Liver (tissue), 9 donors: ENCODE results near the gene IQCK. TPM values are rescaled to one million over a fixed set of nuclear protein-coding genes. Genes with fewer than 3 reads are reported as not detected.

Source experiments
- DNase-seq: peaks from one replicate; pipeline ENCODE4 v3.0.0-alpha.2; 2017; ENCODE audit warnings: low spot score
- H3K27ac ChIP-seq, 2 donors: one replicate each; pipeline ENCODE4 v1.7.0; 2013; ENCODE audit warnings: inconsistent platforms in 2 of 2, low read length in 2 of 2, control low read depth in 1 of 2, low read depth in 1 of 2, mild to moderate bottlenecking in 1 of 2
- H3K27me3 ChIP-seq, 4 donors: one replicate each; pipeline versions ENCODE4 v1.6.1 to v1.7.0; 2013; ENCODE audit warnings: low read length in 3 of 4, inconsistent platforms in 1 of 4, mild to moderate bottlenecking in 1 of 4, moderate library complexity in 1 of 4; ENCODE audit not compliant: control insufficient read depth in 4 of 4, insufficient read depth in 4 of 4
- H3K36me3 ChIP-seq, 4 donors: one replicate each; pipeline versions ENCODE4 v1.6.1 to v1.7.0; 2013; ENCODE audit warnings: low read length in 3 of 4, mild to moderate bottlenecking in 3 of 4, low read depth in 1 of 4, moderate library complexity in 1 of 4; ENCODE audit not compliant: control insufficient read depth in 4 of 4, insufficient read depth in 3 of 4
- H3K4me1 ChIP-seq, 4 donors: one replicate each; pipeline versions ENCODE4 v1.6.1 to v1.7.0; 2013; ENCODE audit warnings: low read length in 3 of 4, mild to moderate bottlenecking in 3 of 4, moderate library complexity in 1 of 4; ENCODE audit not compliant: control insufficient read depth in 4 of 4, insufficient read depth in 4 of 4
- H3K4me3 ChIP-seq, 3 donors: one replicate each; pipeline versions ENCODE4 v1.6.1 to v1.7.0; 2013; ENCODE audit warnings: low read length in 3 of 3, control low read depth in 1 of 3, low read depth in 1 of 3, mild to moderate bottlenecking in 1 of 3
- H3K9ac ChIP-seq, 2 donors: one replicate each; pipeline ENCODE4 v1.7.0; 2013; ENCODE audit warnings: low read length in 2 of 2, mild to moderate bottlenecking in 2 of 2, moderate library complexity in 2 of 2, control low read depth in 1 of 2, low read depth in 1 of 2
- H3K9me3 ChIP-seq, 4 donors: one replicate each; pipeline versions ENCODE4 v1.6.1 to v1.7.0; 2013; ENCODE audit warnings: low read length in 3 of 4; ENCODE audit not compliant: control insufficient read depth in 4 of 4
- EGR1 ChIP-seq, 2 donors: IDR thresholded peaks; 2 replicates each; pipeline ENCODE4 v1.6.1; 2016 to 2018; ENCODE audit warnings: antibody characterized with exemption in 2 of 2, low read depth in 2 of 2
- FOXA1 ChIP-seq: IDR thresholded peaks from 2 replicates; pipeline ENCODE4 v1.6.1; 2016; ENCODE audit warnings: antibody characterized with exemption
- FOXA2 ChIP-seq: IDR thresholded peaks from 2 replicates; pipeline ENCODE4 v1.6.1; 2016; ENCODE audit warnings: antibody characterized with exemption
- GABPA ChIP-seq, 2 donors: IDR thresholded peaks in 1 of 2; conservative IDR thresholded peaks in 1 of 2; 2 replicates each; pipeline ENCODE4 v1.6.1; 2016; ENCODE audit warnings: antibody characterized with exemption in 2 of 2, mild to moderate bottlenecking in 1 of 2, moderate library complexity in 1 of 2
- HNF4A ChIP-seq, 2 donors: conservative IDR thresholded peaks; 2 replicates each; pipeline ENCODE4 v1.6.1; 2016; ENCODE audit warnings: antibody characterized with exemption in 2 of 2, mild to moderate bottlenecking in 2 of 2
- HNF4G ChIP-seq: IDR thresholded peaks from 2 replicates; pipeline ENCODE4 v1.6.1; 2016; ENCODE audit warnings: antibody characterized with exemption
- JUND ChIP-seq, 2 donors: IDR thresholded peaks; 2 replicates each; pipeline ENCODE4 v1.6.1; 2016; ENCODE audit warnings: antibody characterized with exemption in 2 of 2
- NR2F2 ChIP-seq: IDR thresholded peaks from 2 replicates; pipeline ENCODE4 v1.6.1; 2016; ENCODE audit warnings: antibody characterized with exemption
- RAD21 ChIP-seq, 2 donors: IDR thresholded peaks; 2 replicates each; pipeline ENCODE4 v1.6.1; 2016; ENCODE audit warnings: antibody characterized with exemption in 2 of 2, mild to moderate bottlenecking in 2 of 2
- RXRA ChIP-seq, 2 donors: IDR thresholded peaks; 2 replicates each; pipeline ENCODE4 v1.6.1; 2017 to 2018; ENCODE audit warnings: antibody characterized with exemption in 2 of 2, mild to moderate bottlenecking in 1 of 2
- SP1 ChIP-seq: IDR thresholded peaks from 2 replicates; pipeline ENCODE4 v1.6.1; 2018; ENCODE audit warnings: antibody characterized with exemption, mild to moderate bottlenecking
- TAF1 ChIP-seq: conservative IDR thresholded peaks from 2 replicates; pipeline ENCODE4 v1.6.1; 2016; ENCODE audit warnings: antibody characterized with exemption, mild to moderate bottlenecking
- YY1 ChIP-seq: IDR thresholded peaks from 2 replicates; pipeline ENCODE4 v1.6.1; 2016; ENCODE audit warnings: antibody characterized with exemption, mild to moderate bottlenecking
- WGBS: extraction: QIAGEN DNeasy Blood & Tissue Kit; methylation state at CpG from one replicate; pipeline ENCODE4 v1.1.7; 2013; 5-methylcytosine and 5-hydroxymethylcytosine counted together
- polyA plus RNA-seq, 2 donors: library from polyadenylated mRNA; stranded (reverse) in 1 of 2; unstranded in 1 of 2; fragments of 200-250 nt in 1 of 2; fragments of >200 nt in 1 of 2; fragmentation: Nextera tagmentation in 1 of 2; extraction: Ambion mirVana in 1 of 2; gene quantifications; one replicate each; pipeline versions ENCODE4 v1.2.1 to v1.2.3, GENCODE V29; 2013 to 2015
- total RNA-seq, 2 donors: library from RNA; depleted of rRNA; stranded (reverse); fragments of >200 nt; gene quantifications; one replicate each; pipeline ENCODE4 v1.2.3, GENCODE V29; 2014
- TF ChIP-seq, protein P1 (sequence below): IDR thresholded peaks from 2 replicates; pipeline ENCODE4 v1.6.1; 2016; ENCODE audit warnings: antibody characterized with exemption
- TF ChIP-seq, protein P2 (sequence below): fragments of 150-350 bp; IDR thresholded peaks from 2 replicates; pipeline ENCODE4 v1.5.1; 2017; ENCODE audit warnings: improper control_type of control experiment, low read depth, low read length; ENCODE audit not compliant: missing input control
- TF ChIP-seq, protein P3 (sequence below): IDR thresholded peaks from 2 replicates; pipeline ENCODE4 v1.6.1; 2016; ENCODE audit warnings: antibody characterized with exemption, mild to moderate bottlenecking
- TF ChIP-seq, protein P4 (sequence below): IDR thresholded peaks from 2 replicates; pipeline ENCODE4 v1.6.1; 2016; ENCODE audit warnings: antibody characterized with exemption
- TF ChIP-seq, protein P5 (sequence below): IDR thresholded peaks from 2 replicates; pipeline ENCODE4 v1.6.1; 2016; ENCODE audit warnings: antibody characterized with exemption
- donor health status: healthy.
- donor health status: healthy.
- donor health status: healthy.
- donor health status: healthy.
- donor health status: healthy.

IQCK gene
- total and polyA plus RNA-seq, 4 donors: 2.1 to 4.4 (median 2.9) TPM

DNA sequence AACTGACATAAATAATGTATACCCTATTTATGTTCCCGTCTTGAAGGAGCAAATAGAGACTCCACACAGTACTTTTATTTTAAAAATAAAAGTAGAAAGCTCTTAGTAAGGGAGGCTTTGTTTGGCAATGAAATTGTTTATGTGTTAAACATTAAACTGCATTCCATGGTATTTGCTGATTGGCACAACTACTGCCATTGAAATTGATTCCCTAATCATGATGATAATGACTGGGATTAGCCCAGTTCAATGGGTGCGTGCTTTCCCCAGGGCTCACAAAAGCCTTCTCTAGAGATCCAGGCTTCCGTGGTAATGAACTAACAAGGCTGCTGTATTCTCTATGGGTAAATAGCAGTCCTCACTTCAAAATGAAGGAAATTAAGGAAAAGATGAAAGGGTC lies 99.1 kb downstream of the IQCK start:
- TF ChIP-seq RXRA (IDR thresholded peaks at IDR 0.05): no peak
- no peak for TF ChIP-seq HNF4A (conservative IDR thresholded peaks at IDR 0.05)
- TF ChIP-seq, protein P1, sequence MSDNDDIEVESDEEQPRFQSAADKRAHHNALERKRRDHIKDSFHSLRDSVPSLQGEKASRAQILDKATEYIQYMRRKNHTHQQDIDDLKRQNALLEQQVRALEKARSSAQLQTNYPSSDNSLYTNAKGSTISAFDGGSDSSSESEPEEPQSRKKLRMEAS: no peak
- TF ChIP-seq RAD21 (IDR thresholded peaks at IDR 0.05): no peak
- TF ChIP-seq JUND (IDR thresholded peaks at IDR 0.05): no peak
- TF ChIP-seq, protein P2, sequence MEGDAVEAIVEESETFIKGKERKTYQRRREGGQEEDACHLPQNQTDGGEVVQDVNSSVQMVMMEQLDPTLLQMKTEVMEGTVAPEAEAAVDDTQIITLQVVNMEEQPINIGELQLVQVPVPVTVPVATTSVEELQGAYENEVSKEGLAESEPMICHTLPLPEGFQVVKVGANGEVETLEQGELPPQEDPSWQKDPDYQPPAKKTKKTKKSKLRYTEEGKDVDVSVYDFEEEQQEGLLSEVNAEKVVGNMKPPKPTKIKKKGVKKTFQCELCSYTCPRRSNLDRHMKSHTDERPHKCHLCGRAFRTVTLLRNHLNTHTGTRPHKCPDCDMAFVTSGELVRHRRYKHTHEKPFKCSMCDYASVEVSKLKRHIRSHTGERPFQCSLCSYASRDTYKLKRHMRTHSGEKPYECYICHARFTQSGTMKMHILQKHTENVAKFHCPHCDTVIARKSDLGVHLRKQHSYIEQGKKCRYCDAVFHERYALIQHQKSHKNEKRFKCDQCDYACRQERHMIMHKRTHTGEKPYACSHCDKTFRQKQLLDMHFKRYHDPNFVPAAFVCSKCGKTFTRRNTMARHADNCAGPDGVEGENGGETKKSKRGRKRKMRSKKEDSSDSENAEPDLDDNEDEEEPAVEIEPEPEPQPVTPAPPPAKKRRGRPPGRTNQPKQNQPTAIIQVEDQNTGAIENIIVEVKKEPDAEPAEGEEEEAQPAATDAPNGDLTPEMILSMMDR: no peak
- TF ChIP-seq, protein P3, sequence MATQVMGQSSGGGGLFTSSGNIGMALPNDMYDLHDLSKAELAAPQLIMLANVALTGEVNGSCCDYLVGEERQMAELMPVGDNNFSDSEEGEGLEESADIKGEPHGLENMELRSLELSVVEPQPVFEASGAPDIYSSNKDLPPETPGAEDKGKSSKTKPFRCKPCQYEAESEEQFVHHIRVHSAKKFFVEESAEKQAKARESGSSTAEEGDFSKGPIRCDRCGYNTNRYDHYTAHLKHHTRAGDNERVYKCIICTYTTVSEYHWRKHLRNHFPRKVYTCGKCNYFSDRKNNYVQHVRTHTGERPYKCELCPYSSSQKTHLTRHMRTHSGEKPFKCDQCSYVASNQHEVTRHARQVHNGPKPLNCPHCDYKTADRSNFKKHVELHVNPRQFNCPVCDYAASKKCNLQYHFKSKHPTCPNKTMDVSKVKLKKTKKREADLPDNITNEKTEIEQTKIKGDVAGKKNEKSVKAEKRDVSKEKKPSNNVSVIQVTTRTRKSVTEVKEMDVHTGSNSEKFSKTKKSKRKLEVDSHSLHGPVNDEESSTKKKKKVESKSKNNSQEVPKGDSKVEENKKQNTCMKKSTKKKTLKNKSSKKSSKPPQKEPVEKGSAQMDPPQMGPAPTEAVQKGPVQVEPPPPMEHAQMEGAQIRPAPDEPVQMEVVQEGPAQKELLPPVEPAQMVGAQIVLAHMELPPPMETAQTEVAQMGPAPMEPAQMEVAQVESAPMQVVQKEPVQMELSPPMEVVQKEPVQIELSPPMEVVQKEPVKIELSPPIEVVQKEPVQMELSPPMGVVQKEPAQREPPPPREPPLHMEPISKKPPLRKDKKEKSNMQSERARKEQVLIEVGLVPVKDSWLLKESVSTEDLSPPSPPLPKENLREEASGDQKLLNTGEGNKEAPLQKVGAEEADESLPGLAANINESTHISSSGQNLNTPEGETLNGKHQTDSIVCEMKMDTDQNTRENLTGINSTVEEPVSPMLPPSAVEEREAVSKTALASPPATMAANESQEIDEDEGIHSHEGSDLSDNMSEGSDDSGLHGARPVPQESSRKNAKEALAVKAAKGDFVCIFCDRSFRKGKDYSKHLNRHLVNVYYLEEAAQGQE: no peak
- no peak for TF ChIP-seq HNF4G
- TF ChIP-seq FOXA1: no peak
- no peak for TF ChIP-seq SP1
- no peak for TF ChIP-seq GABPA (IDR thresholded peaks at IDR 0.05 in 1 of 2, conservative IDR thresholded peaks at IDR 0.05 in 1 of 2)
- TF ChIP-seq YY1: no peak
- no peak for TF ChIP-seq TAF1
- TF ChIP-seq, protein P4, sequence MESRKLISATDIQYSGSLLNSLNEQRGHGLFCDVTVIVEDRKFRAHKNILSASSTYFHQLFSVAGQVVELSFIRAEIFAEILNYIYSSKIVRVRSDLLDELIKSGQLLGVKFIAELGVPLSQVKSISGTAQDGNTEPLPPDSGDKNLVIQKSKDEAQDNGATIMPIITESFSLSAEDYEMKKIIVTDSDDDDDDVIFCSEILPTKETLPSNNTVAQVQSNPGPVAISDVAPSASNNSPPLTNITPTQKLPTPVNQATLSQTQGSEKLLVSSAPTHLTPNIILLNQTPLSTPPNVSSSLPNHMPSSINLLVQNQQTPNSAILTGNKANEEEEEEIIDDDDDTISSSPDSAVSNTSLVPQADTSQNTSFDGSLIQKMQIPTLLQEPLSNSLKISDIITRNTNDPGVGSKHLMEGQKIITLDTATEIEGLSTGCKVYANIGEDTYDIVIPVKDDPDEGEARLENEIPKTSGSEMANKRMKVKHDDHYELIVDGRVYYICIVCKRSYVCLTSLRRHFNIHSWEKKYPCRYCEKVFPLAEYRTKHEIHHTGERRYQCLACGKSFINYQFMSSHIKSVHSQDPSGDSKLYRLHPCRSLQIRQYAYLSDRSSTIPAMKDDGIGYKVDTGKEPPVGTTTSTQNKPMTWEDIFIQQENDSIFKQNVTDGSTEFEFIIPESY: no peak
- TF ChIP-seq EGR1 (IDR thresholded peaks at IDR 0.05; ENCODE audit: low read depth in 2 of 2): no peak
- no peak for DNase-seq
- H3K27me3 ChIP-seq: no peaks in the 10 kb centered on the region
- H3K36me3 ChIP-seq: no peaks in the 10 kb centered on the region
- H3K9me3 ChIP-seq: no peaks in the 10 kb centered on the region
- H3K4me1 ChIP-seq: peaks cover 0 to 7% (median 3%) of the 10 kb centered on the region in 4 donors
- no peak overlapping the region for H3K9ac ChIP-seq
- WGBS: 34% methylated on average over 3 of the region's 3 CpGs
- no peak overlapping the region for H3K4me3 ChIP-seq
- no peak overlapping the region for H3K27ac ChIP-seq

DNA sequence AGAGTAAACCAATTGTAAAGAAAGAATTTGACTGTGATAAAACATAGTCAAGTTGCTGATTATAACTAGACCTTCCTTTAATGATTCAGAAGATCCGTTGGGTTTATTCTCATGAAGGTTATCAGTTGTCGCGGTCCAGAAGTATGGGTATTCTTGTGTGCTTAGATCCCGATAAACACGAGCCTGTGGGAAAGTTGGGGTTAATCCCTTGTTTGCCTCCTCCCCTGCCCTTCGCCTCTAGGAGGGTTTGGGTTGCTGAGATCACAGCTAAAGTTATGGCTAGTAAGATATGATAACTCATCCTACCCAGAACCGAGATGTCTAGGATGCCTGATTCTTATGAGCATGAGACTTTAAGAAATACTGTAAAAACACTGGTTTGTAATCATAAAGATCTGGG lies 99.8 kb downstream of the IQCK start:
- Histone ChIP-seq H3K27me3 (no peaks in the 10 kb centered on the region), H3K4me1 (peaks cover 0 to 7% (median 3%) of the 10 kb centered on the region in 4 donors), H3K27ac (no peak overlapping the region), H3K36me3 (no peaks in the 10 kb centered on the region), H3K4me3 (no peak overlapping the region), H3K9me3 (no peaks in the 10 kb centered on the region), H3K9ac (no peak overlapping the region)
- no peak for DNase-seq
- 81% methylated on average over 7 of the region's 7 CpGs for WGBS
- TF ChIP-seq TAF1: no peak
- no peak for TF ChIP-seq EGR1 (IDR thresholded peaks at IDR 0.05; ENCODE audit: low read depth in 2 of 2)
- no peak for TF ChIP-seq FOXA2
- TF ChIP-seq, protein P4: no peak
- no peak for TF ChIP-seq FOXA1
- TF ChIP-seq GABPA (IDR thresholded peaks at IDR 0.05 in 1 of 2, conservative IDR thresholded peaks at IDR 0.05 in 1 of 2): no peak
- TF ChIP-seq NR2F2: no peak
- no peak for TF ChIP-seq RAD21 (IDR thresholded peaks at IDR 0.05)
- no peak for TF ChIP-seq YY1
- TF ChIP-seq, protein P2: no peak
- TF ChIP-seq SP1: no peak
- no peak for TF ChIP-seq RXRA (IDR thresholded peaks at IDR 0.05)
- no peak for TF ChIP-seq HNF4A (conservative IDR thresholded peaks at IDR 0.05)
- no peak for TF ChIP-seq HNF4G
- TF ChIP-seq, protein P5, sequence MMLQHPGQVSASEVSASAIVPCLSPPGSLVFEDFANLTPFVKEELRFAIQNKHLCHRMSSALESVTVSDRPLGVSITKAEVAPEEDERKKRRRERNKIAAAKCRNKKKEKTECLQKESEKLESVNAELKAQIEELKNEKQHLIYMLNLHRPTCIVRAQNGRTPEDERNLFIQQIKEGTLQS: no peak
- no peak for TF ChIP-seq JUND (IDR thresholded peaks at IDR 0.05)
- TF ChIP-seq, protein P1: no peak
